Coronary artery (tissue), 2 donors: ENCODE measurements around the gene DACT2.
"Not testable (repeated sequence)": the region's sequence is repeated elsewhere in the genome, so short reads cannot be mapped to it uniquely, and the experiment has no call there.

Source experiments
- DNase-seq: peaks from one replicate; pipeline ENCODE4 v3.0.0-alpha.2; 2017; ENCODE audit warnings: low spot score
- H3K27ac ChIP-seq, 2 donors: fragments of 200-600 bp; sonication (generic); one replicate each; pipeline ENCODE4 v1.5.1; 2016 to 2019
- H3K4me3 ChIP-seq: fragments of 200-600 bp; sonication (generic); 2 replicates; pipeline ENCODE4 v1.5.1; 2016; ENCODE audit warnings: mild to moderate bottlenecking, moderate library complexity
- CTCF ChIP-seq: fragments of 200-600 bp; sonication (generic); IDR thresholded peaks from one replicate; pipeline ENCODE4 v1.5.1; 2019; ENCODE audit warnings: antibody characterized with exemption

Gene DACT2

GRCh38 chr6:168269455-168270243, 49.9 kb downstream of the DACT2 start:
- DNase-seq: no peak
- Histone ChIP-seq H3K4me3 (no peak overlapping the region), H3K27ac (no peak overlapping the region)
- TF ChIP-seq CTCF: no peak

GRCh38 chr6:168268755-168269154, 50.8 kb downstream of the DACT2 start:
- no peak for DNase-seq
- TF ChIP-seq CTCF: no peak
- H3K4me3 ChIP-seq: no peak overlapping the region
- H3K27ac ChIP-seq: no peak overlapping the region

GRCh38 chr6:168267779-168268178, 51.8 kb downstream of the DACT2 start:
- not testable (repeated sequence) for H3K27ac ChIP-seq, H3K4me3 ChIP-seq, DNase-seq

GRCh38 chr6:168265827-168266815, 53.5 kb downstream of the DACT2 start:
- H3K27ac ChIP-seq: no peak overlapping the region

GRCh38 chr6:168265394-168265793, 54.2 kb downstream of the DACT2 start:
- TF ChIP-seq CTCF: no peak
- H3K27ac ChIP-seq: no peak overlapping the region
- DNase-seq: no peak

More at GRCh38 chr6:168265827-168266815, 53.5 kb downstream of the DACT2 start:
- no peak for DNase-seq
- no peak overlapping the region for H3K4me3 ChIP-seq
- no peak for TF ChIP-seq CTCF

GRCh38 chr6:168264593-168265335, 54.8 kb downstream of the DACT2 start:
- TF ChIP-seq CTCF: no peak
- H3K4me3 ChIP-seq: no peak overlapping the region
- DNase-seq: no peak
- no peak overlapping the region for H3K27ac ChIP-seq

More at GRCh38 chr6:168265394-168265793, 54.2 kb downstream of the DACT2 start:
- no peak overlapping the region for H3K4me3 ChIP-seq

- H3K27ac ChIP-seq: no peak overlapping the region
- no peak overlapping the region for H3K4me3 ChIP-seq
- TF ChIP-seq CTCF: no peak
- no peak for DNase-seq
These were observed 56.1 kb downstream of the DACT2 start for GRCh38 chr6:168263351-168263905.
